ENCODE measurements around the gene PCDH9.

DNA sequence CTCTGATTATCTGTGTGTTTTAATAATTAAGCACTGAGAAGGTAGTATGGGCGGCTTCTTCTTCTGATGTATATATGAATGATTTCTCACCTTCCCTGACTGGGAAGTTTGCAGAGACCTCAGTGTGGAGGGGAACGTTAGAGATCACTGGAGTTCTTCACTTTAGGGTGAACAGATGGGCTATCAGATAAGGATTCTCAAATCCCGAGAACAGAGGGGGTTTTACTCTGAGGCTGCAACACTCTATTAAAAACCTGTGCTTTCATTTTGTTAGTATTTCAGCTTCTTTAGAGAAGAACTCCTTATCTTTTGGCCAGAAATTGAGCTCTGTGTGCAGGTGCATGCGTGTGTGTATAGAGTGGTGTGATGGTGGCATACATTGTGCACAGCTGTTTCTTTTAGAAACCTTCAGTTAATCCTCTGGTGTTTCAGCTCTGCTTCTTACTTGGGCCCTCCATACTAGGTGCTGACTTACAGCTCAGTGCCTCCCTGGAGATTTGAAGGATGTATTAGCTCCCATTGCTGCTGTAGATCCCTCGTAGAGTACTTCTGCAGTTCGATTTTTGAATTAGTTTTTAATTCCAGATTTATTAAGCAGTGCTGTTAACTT lies 45.3 kb upstream of the PCDH9 start:
- no peak for TF ChIP-seq CTCF (conservative IDR thresholded peaks at IDR 0.05; ENCODE audit: low read depth, low read length)
- TF ChIP-seq MAFK (IDR thresholded peaks at IDR 0.05; ENCODE audit: low read depth, low read length) = no peak
- no peak for TF ChIP-seq POLR2A (IDR thresholded peaks at IDR 0.05; ENCODE audit: low read depth, low read length)
- TF ChIP-seq, protein P1, sequence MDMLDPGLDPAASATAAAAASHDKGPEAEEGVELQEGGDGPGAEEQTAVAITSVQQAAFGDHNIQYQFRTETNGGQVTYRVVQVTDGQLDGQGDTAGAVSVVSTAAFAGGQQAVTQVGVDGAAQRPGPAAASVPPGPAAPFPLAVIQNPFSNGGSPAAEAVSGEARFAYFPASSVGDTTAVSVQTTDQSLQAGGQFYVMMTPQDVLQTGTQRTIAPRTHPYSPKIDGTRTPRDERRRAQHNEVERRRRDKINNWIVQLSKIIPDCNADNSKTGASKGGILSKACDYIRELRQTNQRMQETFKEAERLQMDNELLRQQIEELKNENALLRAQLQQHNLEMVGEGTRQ (IDR thresholded peaks at IDR 0.05; ENCODE audit: low read depth, low read length) = no peak
- no peak for TF ChIP-seq FOS (IDR thresholded peaks at IDR 0.05; ENCODE audit: low read depth, low read length)

Data from IMR-90 (cell line).